K562 (cell line): ENCODE results near the gene STX1B. TPM values are rescaled to one million over a fixed set of nuclear protein-coding genes. Genes with fewer than 3 reads are reported as not detected.

Experiments
- ATAC-seq: fragments of 200-7000 bp; cut with Tn5 transposase; 3 replicates; pipeline ENCODE4 v1.9.1; 2020; ENCODE audit warnings: moderate library complexity
- BruUV-seq: library from RNA; stranded (reverse); fragments of 400-500 nt; replicated peaks from 2 replicates; lab custom pipeline; 2021; lab: Mats Ljungman, UMichigan
- CTCF ChIA-PET: fragments of 300-600 bp; formaldehyde crosslinking; extraction: SDS; loops from one replicate; lab custom pipeline; 2021; ENCODE audit warnings: low intra/inter-chr PET ratio; lab: Yijun Ruan, JAX
- POLR2A ChIA-PET: fragments of 300-600, 350-650 bp; sonication (Branson Sonifier 250); formaldehyde crosslinking; extraction: SDS; loops from one replicate; lab custom pipeline; 2021; ENCODE audit warnings: antibody characterized with exemption, inconsistent platforms; lab: Yijun Ruan, JAX
- DNase-seq, 4 experiments: peaks; one replicate each; pipeline versions ENCODE4 v3.0.0 to v3.0.0-alpha.2; 2011 to 2018; ENCODE audit warnings: low spot score in 3 of 4, mixed read lengths in 3 of 4; ENCODE audit errors: extremely low read depth in 1 of 4
- FAIRE-seq: peaks from 2 replicates; lab custom pipeline; 2011; peaks lifted over from hg19 to GRCh38; lab: Jason Lieb, UNC
- H2AFZ ChIP-seq: 2 replicates; pipeline ENCODE4 v1.6.0; 2011; ENCODE audit warnings: low read depth, low read length, control low read depth, inconsistent platforms
- H3K27ac ChIP-seq: fragments of 200-600 bp; 3 replicates; pipeline ENCODE4 v1.8.0; 2011; ENCODE audit warnings: low read depth, mild to moderate bottlenecking, control low read depth, inconsistent platforms, low read length, moderate library complexity, mixed read lengths; ENCODE audit errors: extremely low read depth
- H3K27me3 ChIP-seq, 2 experiments: fragments of 300-600 bp in 1 of 2; 2 replicates in 1 of 2; 3 replicates in 1 of 2; pipeline versions ENCODE4 v1.6.0 to v1.8.0; 2011; ENCODE audit warnings: inconsistent platforms in 2 of 2, low read length in 2 of 2, mild to moderate bottlenecking in 1 of 2, mixed read lengths in 1 of 2, moderate library complexity in 1 of 2; ENCODE audit not compliant: control insufficient read depth in 2 of 2, insufficient read depth in 2 of 2
- H3K36me3 ChIP-seq: fragments of 300-600 bp; 3 replicates; pipeline ENCODE4 v1.8.0; 2011; ENCODE audit warnings: mild to moderate bottlenecking, low read length, inconsistent platforms; ENCODE audit not compliant: control insufficient read depth, insufficient read depth
- H3K4me1 ChIP-seq, 2 experiments: fragments of 200-600 bp in 1 of 2; replicated peaks in 1 of 2; 2 replicates in 1 of 2; 3 replicates in 1 of 2; pipeline versions ENCODE4 v1.5.1 to v1.8.0; 2011; ENCODE audit warnings: inconsistent platforms in 2 of 2, low read length in 2 of 2, mild to moderate bottlenecking in 1 of 2, mixed read lengths in 1 of 2, moderate library complexity in 1 of 2; ENCODE audit not compliant: control insufficient read depth in 2 of 2, insufficient read depth in 2 of 2
- H3K4me2 ChIP-seq: 2 replicates; pipeline ENCODE4 v1.6.1; 2011; ENCODE audit warnings: low read length, control low read depth, inconsistent platforms, mixed read lengths; ENCODE audit not compliant: insufficient read depth
- H3K4me3 ChIP-seq: fragments of 200-600 bp; sonication (generic), shearing (Covaris generic); 2 replicates; pipeline ENCODE4 v1.5.1; 2016; ENCODE audit warnings: control low read depth, inconsistent platforms
- H3K79me2 ChIP-seq: fragments of 200-600 bp; 3 replicates; pipeline ENCODE4 v1.8.0; 2011; ENCODE audit warnings: low read length, inconsistent platforms; ENCODE audit not compliant: control insufficient read depth, insufficient read depth
- H3K9ac ChIP-seq, 2 experiments: 2 replicates each; pipeline versions ENCODE4 v1.6.0 to v1.6.1; 2011; ENCODE audit warnings: low read depth in 2 of 2, low read length in 2 of 2, control low read depth in 1 of 2, inconsistent platforms in 1 of 2, mild to moderate bottlenecking in 1 of 2, mixed read lengths in 1 of 2; ENCODE audit not compliant: insufficient read depth in 1 of 2
- H3K9me1 ChIP-seq: one replicate; pipeline ENCODE4 v1.6.0; 2011; ENCODE audit warnings: inconsistent platforms, mild to moderate bottlenecking, low read length, moderate library complexity; ENCODE audit not compliant: control insufficient read depth, insufficient read depth
- H3K9me3 ChIP-seq: replicated peaks from 2 replicates; pipeline ENCODE4 v1.5.1; 2011; ENCODE audit warnings: low read depth, low read length, inconsistent platforms; ENCODE audit not compliant: control insufficient read depth, insufficient read depth
- H4K20me1 ChIP-seq: replicated peaks from 2 replicates; pipeline ENCODE4 v1.6.1; 2011; ENCODE audit warnings: low read length, inconsistent platforms, mixed read lengths; ENCODE audit not compliant: control insufficient read depth, insufficient read depth
- ARHGAP35 ChIP-seq: fragments of 450-650 bp; IDR thresholded peaks from 2 replicates; pipeline ENCODE4 v1.6.1; 2018; ENCODE audit not compliant: partially characterized antibody
- ATF6 ChIP-seq: sonication (generic); formaldehyde crosslinking; IDR thresholded peaks from 2 replicates; pipeline ENCODE4 v1.4.0; 2020; ENCODE audit warnings: mild to moderate bottlenecking, missing genetic modification reagents
- BCL6 ChIP-seq: fragments of 250-450 bp; sonication (Bioruptor Pico); IDR thresholded peaks from 2 replicates; pipeline ENCODE4 v1.4.0; 2020
- EGR1 ChIP-seq: fragments of 450-650 bp; conservative IDR thresholded peaks from 2 replicates; pipeline ENCODE4 v1.6.1; 2017; ENCODE audit warnings: mild to moderate bottlenecking
- PHTF2 ChIP-seq: fragments of 250-450 bp; sonication (Bioruptor Pico); IDR thresholded peaks from 2 replicates; pipeline ENCODE4 v1.5.0; 2021; ENCODE audit warnings: mild to moderate bottlenecking
- POLR2H ChIP-seq: IDR thresholded peaks from 2 replicates; pipeline ENCODE4 v1.6.1; 2016; ENCODE audit warnings: missing genetic modification characterization, low read depth, mild to moderate bottlenecking, control low read depth, missing compliant biosample characterization, moderate library complexity
- SIX5 ChIP-seq, 2 experiments: IDR thresholded peaks; 2 replicates each; pipeline ENCODE4 v1.6.1; 2011; ENCODE audit warnings: low read length in 2 of 2, borderline replicate concordance in 1 of 2, low read depth in 1 of 2, mild to moderate bottlenecking in 1 of 2, moderate library complexity in 1 of 2; ENCODE audit not compliant: insufficient read depth in 1 of 2
- SMAD3 ChIP-seq: fragments of 450-650 bp; formaldehyde crosslinking; conservative IDR thresholded peaks from 2 replicates; pipeline ENCODE4 v1.4.0; 2020; ENCODE audit warnings: mild to moderate bottlenecking
- SREBF1 ChIP-seq: fragments of 150-350 bp; IDR thresholded peaks from 2 replicates; pipeline ENCODE4 v1.6.1; 2014; ENCODE audit warnings: antibody characterized with exemption, low read depth, low read length, borderline replicate concordance
- TAL1 ChIP-seq: fragments of 450-650 bp; IDR thresholded peaks from 2 replicates; pipeline ENCODE4 v1.6.1; 2016; ENCODE audit warnings: mild to moderate bottlenecking
- XRCC3 ChIP-seq: fragments of 450-650 bp; IDR thresholded peaks from 2 replicates; pipeline ENCODE4 v1.6.1; 2017; ENCODE audit warnings: mild to moderate bottlenecking, moderate library complexity
- ZNF143 ChIP-seq: sonication (generic); formaldehyde crosslinking; IDR thresholded peaks from 2 replicates; pipeline ENCODE4 v1.9.0; 2022; ENCODE audit warnings: mild to moderate bottlenecking, missing genetic modification reagents
- ZNF146 ChIP-seq: IDR thresholded peaks from one replicate; pipeline ENCODE4 v1.6.1; 2018; ENCODE audit warnings: missing compliant biosample characterization; ENCODE audit not compliant: unreplicated experiment
- ZNF830 ChIP-seq: fragments of 250-450 bp; sonication (Bioruptor Pico); IDR thresholded peaks from 2 replicates; pipeline ENCODE4 v1.5.0; 2021; ENCODE audit warnings: mild to moderate bottlenecking
- WGBS: fragments of 100-300 bp; shearing (Covaris generic); methylation state at CpG from one replicate; pipeline ENCODE4 v1.1.6; 2016; ENCODE audit warnings: low coverage, mixed read lengths; ENCODE audit not compliant: insufficient coverage; ENCODE audit errors: missing lambda C conversion rate; 5-methylcytosine and 5-hydroxymethylcytosine counted together
- in situ Hi-C: fragments of 300-500 bp; cut with MboI; formaldehyde crosslinking; loops from 4 replicates; pipeline ENCODE4 v1.15.0; 2018; ENCODE audit warnings: inconsistent platforms, mixed read lengths
- intact Hi-C: fragments of 100-400 bp; cut with micrococcal nuclease; formaldehyde crosslinking; loops from 2 replicates; pipeline ENCODE4 v1.14.2; 2022
- polyA plus RNA-seq, 8 experiments: library from polyadenylated mRNA; depleted of rRNA in 4 of 8; stranded (reverse) in 5 of 8; unstranded in 3 of 8; fragments of >200 nt; fragmentation: Nextera tagmentation in 2 of 8; fragmentation: Illumina TruSeq in 1 of 8; extraction: Ambion mirVana in 2 of 8; extraction: Trizol in 1 of 8; gene quantifications; 2 replicates each; pipeline versions ENCODE4 v1.2.1 to v1.2.3, GENCODE V29; 2011 to 2014; ENCODE audit warnings: inconsistent platforms in 1 of 8, missing spikeins in 1 of 8
- total RNA-seq, 7 experiments: library from RNA; depleted of rRNA in 6 of 7; stranded (reverse); fragments of >200 nt in 6 of 7; fragmentation: Illumina TruSeq in 2 of 7; extraction: Trizol in 2 of 7; gene quantifications; 2 replicates each; pipeline versions ENCODE4 v1.2.1 to v1.2.3, GENCODE V29; 2011 to 2021; ENCODE audit warnings: low replicate concordance in 1 of 7

The STX1B gene
- total and polyA plus RNA-seq, 9 of the 15 experiments (the other 6 are each of a cell fraction or from before 2014, with no cell fraction given): 0.07 to 2.5 (median 0.86) TPM

DNA sequence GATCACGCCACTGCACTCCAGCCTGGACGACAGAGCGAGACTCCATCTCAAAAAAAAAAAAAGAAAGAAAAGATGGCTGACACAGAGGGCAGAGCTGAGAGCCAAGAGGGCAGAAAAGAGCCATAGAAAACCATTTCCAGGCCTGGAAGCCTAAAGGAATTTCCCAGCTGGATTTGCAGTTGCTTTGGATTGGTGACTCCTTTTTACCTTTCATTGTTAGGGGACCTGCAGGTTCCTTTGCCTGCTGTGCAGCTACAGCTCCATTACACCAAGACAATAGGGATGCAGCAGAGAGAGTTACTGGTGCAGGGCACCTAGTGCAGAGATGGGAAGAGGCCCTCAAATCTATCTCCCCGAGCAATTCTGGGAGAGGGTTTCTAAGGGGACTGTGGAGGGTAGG is 45.2 kb upstream of the STX1B start:
- H3K27me3 ChIP-seq: peaks cover 0 to 1% of the 10 kb centered on the region in 2 experiments; a peak in 1 of 5 replicates
- H3K27ac ChIP-seq: no peak overlapping the region
- no peaks in the 10 kb centered on the region for H4K20me1 ChIP-seq
- no peak overlapping the region for H3K9ac ChIP-seq
- no peaks in the 10 kb centered on the region for H3K9me3 ChIP-seq
- ATAC-seq: no peak
- intact Hi-C loops: no loop called here
- 42% methylated on average over 3 of the region's 4 CpGs for WGBS
- peaks cover 0 to 3% of the 10 kb centered on the region in 2 experiments; a peak in 2 of 5 replicates for H3K4me1 ChIP-seq
- ChIA-PET POLR2A (interaction anchor here (0.6 to 2.0 kb wide), 4 partner anchors 11 to 86 kb away, joined by 3 to 4 read pairs (median 4); partner anchors contain the start of genes ZNF646 and ZNF668), CTCF (no interaction called here)
- in situ Hi-C loops: no loop called here
- no TSS peak for BruUV-seq
- H3K9me1 ChIP-seq: no peaks in the 10 kb centered on the region
- no peak for DNase-seq
- no peak overlapping the region for H2AFZ ChIP-seq
- no peak overlapping the region for H3K4me2 ChIP-seq
- FAIRE-seq: no peak
- TF ChIP-seq ZNF830 (CRISPR knock-in tag) (no peak), BCL6 (no peak), XRCC3 (no peak), ATF6 (CRISPR knock-in tag) (no peak), SREBF1 (no peak), TAL1 (no peak), PHTF2 (CRISPR knock-in tag) (no peak), SIX5 (IDR thresholded peaks at IDR 0.05; ENCODE audit: borderline replicate concordance in 1 of 2, insufficient read depth in 1 of 2, low read depth in 1 of 2, low read length in 2 of 2) (no peak), ARHGAP35 (no peak), ZNF143 (no peak), ZNF146 (no peak), POLR2H (tag) (no peak), EGR1 (no peak), SMAD3 (CRISPR knock-in tag) (no peak)
- no peaks in the 10 kb centered on the region for H3K79me2 ChIP-seq
- H3K4me3 ChIP-seq: no peak overlapping the region
- peaks cover 4% of the 10 kb centered on the region; the same call in 1 of the 3 replicates for H3K36me3 ChIP-seq
